Head of caudate nucleus (tissue), 42 donors: Measurements from ENCODE around the gene DYNLL2.
"Not testable (repeated sequence)": the region's sequence is repeated elsewhere in the genome, so short reads cannot be mapped to it uniquely, and the experiment has no call there.

ENCODE experiments used
- DNase-seq, 42 donors: peaks; one replicate each; pipeline versions ENCODE4 v3.0.0 to v3.0.0-alpha.2; 2020 to 2021; ENCODE audit warnings: mixed read lengths in 7 of 42
- intact Hi-C: fragments of 100-400 bp; cut with DNase I; formaldehyde crosslinking; loops from one replicate; pipeline ENCODE4 v1.15.0; 2022

The DYNLL2 gene

GRCh38 chr17:58065238-58065637 is 18.0 kb upstream of the DYNLL2 start:
- DNase-seq, result no peak
- intact Hi-C loops, result no loop called here

DNA sequence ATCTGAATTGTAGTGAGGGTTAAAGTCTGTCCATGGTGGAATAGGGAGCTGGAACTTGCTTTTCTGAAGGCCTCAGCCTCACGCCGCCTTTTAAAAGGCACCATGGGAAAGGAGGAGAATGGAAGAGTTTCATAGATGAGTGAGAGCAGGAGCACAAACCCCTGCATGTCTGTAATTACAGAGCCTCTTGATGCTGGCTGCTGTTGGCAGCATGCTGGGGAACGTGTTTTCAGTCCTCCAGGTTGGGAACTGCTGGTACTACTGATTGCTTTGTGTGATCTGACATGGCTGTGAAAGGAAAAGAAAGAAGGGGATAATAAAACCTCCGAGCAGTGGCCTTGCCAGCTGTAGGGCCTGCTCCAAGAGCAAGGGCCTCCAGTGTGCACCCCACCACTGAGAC is 16.8 kb upstream of the DYNLL2 start:
- DNase-seq, result no peak
- intact Hi-C loops, result no loop called here

- intact Hi-C loops, result no loop called here
- DNase-seq, result no peak
Observed at GRCh38 chr17:58072862-58073261, 10.4 kb upstream of the DYNLL2 start.

DNA sequence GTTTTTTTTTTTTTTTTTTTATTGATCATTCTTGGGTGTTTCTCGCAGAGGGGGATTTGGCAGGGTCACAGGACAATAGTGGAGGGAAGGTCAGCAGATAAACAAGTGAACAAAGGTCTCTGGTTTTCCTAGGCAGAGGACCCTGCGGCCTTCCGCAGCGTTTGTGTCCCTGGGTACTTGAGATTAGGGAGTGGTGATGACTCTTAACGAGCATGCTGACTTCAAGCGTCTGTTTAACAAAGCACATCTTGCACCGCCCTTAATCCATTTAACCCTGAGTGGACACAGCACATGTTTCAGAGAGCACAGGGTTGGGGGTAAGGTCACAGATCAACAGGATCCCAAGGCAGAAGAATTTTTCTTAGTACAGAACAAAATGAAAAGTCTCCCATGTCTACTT is 10.0 kb upstream of the DYNLL2 start:
- DNase-seq, intact Hi-C loops: not testable (repeated sequence)

GRCh38 chr17:58074406-58074805 is 8.8 kb upstream of the DYNLL2 start:
- DNase-seq, result peak in 1 of 42 donors; percentile 3
- intact Hi-C loops, result not testable (repeated sequence)

DNA sequence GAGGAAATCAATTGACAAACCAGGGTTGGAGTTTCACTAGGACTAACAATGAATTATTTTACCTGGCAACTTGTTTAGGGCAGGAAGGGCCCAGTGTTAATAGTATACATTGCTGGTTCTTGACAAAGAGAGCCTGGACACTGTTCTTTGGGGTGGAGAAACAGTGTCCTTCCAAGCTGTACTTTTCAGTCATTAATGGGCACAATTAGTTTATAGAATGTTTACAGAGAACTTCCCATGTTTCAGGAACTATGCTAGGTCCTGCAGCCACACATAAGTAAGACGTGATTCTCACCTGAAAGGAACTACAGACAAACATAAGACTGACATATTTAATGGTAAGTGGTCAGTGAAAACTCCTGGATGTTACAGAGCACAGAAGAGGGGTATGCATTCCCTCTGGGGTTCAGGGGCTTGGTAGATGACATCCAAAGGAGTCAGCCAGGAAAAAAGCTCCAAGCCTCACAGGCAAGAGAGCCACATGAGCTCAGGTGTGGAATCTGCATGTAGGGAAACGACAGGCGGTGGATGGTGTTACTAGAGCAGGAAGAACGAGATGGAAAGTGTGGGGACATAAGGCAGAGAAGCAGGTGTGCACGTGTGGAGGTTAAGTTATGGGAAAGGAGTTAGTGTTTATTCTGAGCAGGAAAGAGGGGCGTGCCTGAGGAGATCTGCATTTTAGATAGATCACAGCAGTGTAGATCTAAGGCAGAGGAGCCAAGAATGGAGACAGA is 3.8 kb upstream of the DYNLL2 start:
- intact Hi-C loops, result no loop called here
- DNase-seq, result no peak

GRCh38 chr17:58081646-58082340 is 1.4 kb upstream of the DYNLL2 start:
- no peak for DNase-seq
- intact Hi-C loops, result no loop called here

GRCh38 chr17:58082341-58082869 is 814 bp upstream of the DYNLL2 start:
- DNase-seq, result peak in 1 of 42 donors; percentile 4
- intact Hi-C loops, result no loop called here

DNA sequence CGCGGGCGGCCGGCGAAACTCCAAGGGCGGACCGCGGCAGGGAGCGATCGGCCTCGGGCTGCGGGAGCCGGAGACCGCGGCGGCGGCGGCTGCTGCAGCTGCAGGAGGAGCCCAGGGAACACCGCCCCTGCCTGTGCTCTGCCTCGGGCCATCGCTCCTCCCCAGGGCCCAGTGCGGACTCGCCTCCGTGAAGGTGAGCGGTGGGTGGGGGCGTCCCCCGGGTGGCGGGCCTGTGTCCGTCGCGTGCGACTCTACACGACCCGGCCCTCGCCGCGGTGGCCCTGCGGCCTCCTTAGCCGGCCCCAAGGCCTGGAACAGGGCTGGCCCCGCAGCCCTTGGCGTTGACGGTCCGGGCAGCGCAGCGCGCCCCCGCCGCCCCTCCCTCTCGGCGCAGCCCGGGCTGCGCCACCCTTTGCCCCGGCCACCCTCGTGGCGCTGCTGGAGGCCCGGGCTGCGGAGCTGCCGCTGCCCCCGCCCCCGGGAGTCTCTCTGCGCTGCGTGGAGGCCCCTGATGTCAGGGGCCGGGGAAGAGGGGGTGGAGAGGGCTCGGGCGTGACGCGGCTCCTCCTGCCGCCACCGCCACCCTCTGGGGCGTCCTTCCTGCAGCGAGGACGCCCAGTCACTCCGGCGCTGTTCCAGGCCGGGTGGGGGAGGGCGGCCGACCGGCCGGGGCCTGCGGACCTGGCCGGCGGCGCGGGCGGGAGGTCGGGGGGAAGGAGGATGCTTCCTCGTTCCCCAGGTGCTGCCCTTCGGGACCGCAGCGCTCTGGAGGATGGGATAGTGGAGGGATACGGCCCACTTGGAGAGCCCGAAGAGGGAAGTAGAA is 485 bp downstream of the DYNLL2 start:
- peak in 39 of 42 donors; percentile 37 to 85 (median 59) for DNase-seq
- intact Hi-C loops, result loop anchor here (2.0 kb wide), 1 partner anchor 77 kb away; the partner anchor contains the start of gene SRSF1

DNA sequence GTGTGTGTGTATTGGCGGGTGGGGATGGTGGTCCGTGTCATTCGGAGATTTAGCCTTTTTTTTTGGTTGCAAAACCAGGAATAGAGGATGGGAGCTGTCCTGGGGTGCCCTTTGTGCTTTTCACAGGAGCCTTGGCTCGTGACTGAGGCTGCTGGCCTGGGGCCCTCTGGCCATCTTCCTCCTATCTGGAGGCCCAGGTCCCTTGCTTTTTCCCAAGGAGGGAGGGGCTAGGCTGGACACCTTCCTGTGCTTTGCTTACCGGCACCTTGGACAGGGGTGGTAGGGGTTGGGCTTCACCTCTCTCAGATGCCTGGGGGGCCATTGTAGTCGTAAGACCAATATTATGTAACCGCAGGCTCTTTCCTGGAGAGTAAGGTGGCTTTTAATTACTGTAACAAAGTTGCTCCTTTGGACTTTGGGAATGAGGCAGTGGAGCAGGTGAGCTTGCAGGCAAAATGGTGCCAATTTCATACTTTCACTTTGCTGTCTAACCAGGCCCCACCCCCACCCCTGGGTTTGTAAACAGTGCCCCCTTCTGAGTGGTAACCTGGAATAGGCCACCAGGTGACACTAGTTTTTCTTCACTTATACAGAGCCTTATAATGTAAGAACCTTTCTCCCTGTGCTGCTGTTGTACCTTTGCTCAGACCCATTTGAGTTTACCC is 1.2 kb downstream of the DYNLL2 start:
- peak in 11 of 42 donors; percentile 15 to 56 (median 27) for DNase-seq
- intact Hi-C loops, result loop anchor here (2.0 kb wide), 1 partner anchor 78 kb away; the partner anchor contains the start of gene SRSF1

- intact Hi-C loops, result loop anchor here (2.0 kb wide), 1 partner anchor 78 kb away; the partner anchor contains the start of gene SRSF1
- DNase-seq, result peak in 1 of 42 donors; percentile 42
Observed at GRCh38 chr17:58085039-58085715, 2.0 kb downstream of the DYNLL2 start.

DNA sequence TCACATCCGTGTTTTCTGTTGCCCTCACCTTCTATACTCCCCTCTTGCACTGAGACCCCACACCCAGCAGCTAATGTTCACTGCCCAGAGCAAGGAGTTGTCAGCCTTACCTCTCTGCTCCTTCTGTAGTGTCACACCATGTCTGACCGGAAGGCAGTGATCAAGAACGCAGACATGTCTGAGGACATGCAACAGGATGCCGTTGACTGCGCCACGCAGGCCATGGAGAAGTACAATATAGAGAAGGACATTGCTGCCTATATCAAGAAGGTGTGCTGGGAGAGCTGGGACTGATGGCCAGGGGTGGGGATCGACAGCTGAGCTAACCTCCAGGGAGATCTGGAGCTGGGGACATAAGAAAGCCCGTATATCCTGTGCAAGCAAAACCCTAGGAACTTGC is 3.7 kb downstream of the DYNLL2 start:
- intact Hi-C loops, result no loop called here
- DNase-seq, result no peak

GRCh38 chr17:58088624-58089023 is 5.4 kb downstream of the DYNLL2 start:
- intact Hi-C loops, result no loop called here
- peak in 8 of 42 donors; percentile 8 to 56 (median 38) for DNase-seq

DNA sequence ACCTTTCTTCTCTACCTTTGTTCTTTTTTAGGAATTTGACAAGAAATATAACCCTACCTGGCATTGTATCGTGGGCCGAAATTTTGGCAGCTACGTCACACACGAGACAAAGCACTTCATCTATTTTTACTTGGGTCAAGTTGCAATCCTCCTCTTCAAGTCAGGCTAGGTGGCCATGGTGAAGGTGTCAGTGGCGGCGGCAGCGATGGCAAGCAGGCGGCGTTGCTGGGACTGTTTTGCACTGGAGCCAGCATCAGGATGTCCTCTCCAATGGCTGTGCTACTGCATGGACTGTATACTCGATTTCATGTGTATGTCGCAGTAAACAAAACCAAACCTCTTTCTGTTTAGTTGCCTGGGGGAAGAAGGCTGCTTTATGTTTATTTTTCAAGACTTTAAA is 5.9 kb downstream of the DYNLL2 start:
- intact Hi-C loops, result no loop called here
- DNase-seq, result peak in 3 of 42 donors; percentile 15 to 28 (median 24)

- DNase-seq, result no peak
- intact Hi-C loops, result no loop called here
Observed at GRCh38 chr17:58091024-58091567, 7.9 kb downstream of the DYNLL2 start.

DNA sequence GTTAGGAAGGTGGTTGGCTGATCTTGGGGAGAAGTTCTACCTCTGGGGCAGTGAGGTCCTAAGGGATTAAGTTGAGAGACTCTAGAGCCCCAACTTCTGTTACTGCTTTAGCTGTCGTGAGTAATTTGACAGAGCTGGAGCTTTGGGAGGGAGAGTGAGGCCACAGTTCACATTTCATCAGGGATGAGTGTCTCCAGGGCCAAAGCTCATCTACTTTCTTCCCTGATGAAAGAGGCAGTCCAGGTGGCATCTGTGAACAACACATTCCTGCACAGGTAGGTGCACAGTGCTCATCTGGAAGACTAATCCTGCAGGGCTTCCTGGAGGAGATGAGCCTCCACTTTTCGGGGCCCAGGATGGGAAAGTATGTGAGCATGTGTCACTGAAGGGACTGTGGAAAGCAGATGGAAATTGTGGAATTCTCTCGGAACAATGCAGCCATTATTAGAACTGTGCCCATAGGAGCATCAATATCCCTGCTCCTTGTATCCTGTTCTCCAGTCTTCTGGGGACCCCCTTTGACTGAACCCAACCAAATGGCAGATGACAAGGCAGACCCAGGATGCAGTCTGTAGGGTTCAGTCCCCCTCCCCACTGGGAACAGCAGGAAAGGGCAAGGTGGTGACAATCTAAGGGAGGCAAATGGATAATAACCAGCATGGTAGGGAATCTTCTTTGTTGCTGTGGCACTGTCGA is 9.0 kb downstream of the DYNLL2 start:
- intact Hi-C loops, result no loop called here
- DNase-seq, result peak in 1 of 42 donors; percentile 33

- DNase-seq, result peak in 1 of 42 donors; percentile 22
- intact Hi-C loops, result no loop called here
Observed at GRCh38 chr17:58092797-58093385, 9.7 kb downstream of the DYNLL2 start.
